T-helper 9 cell (primary cell): ENCODE results near the gene FAM177B.
"Not testable (repeated sequence)": the region's sequence is repeated elsewhere in the genome, so short reads cannot be mapped to it uniquely, and the experiment has no call there.

ENCODE experiments used
- DNase-seq: peaks from one replicate; pipeline ENCODE4 v3.0.0-alpha.2; 2020

Gene FAM177B

DNA sequence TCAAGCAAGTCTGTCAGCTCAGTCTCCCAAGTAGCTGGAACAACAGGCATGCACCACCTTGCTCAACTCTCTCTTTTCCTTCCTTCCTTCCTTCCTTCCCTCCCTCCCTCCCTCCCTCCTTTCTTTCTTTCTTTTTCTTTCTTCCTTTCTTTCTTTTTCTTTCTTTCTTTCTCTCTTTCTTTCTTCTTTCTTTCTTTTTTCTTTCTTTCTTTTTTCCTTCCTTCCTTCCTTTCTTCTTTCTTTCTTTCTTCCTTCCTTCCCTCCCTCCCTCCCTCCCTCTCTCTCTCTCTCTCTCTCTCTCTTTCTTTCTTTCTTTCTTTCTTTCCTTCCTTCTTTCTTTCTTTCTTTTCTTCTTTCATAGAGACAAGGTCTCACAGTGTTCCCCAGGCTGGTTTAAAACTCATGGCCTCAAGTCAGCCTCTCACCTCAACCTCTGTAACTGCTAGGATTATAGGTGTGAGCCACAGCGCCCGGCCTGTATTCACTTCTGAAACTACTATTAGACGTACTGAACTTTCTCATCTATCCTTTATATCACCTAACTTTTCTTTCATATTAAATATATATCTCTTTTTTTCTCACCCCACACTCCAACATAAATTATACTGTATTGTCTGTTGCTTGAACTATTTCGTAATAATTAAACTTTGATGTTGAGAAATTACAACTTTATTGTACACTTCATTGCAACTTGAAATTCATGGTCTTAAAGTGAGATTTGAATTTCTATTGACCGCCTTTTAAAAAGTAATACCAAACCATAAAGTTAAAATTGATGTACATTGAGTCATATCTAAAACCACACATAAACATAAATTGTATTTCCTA, 4.8 kb downstream of the FAM177B start:
- DNase-seq: not testable (repeated sequence)

DNA sequence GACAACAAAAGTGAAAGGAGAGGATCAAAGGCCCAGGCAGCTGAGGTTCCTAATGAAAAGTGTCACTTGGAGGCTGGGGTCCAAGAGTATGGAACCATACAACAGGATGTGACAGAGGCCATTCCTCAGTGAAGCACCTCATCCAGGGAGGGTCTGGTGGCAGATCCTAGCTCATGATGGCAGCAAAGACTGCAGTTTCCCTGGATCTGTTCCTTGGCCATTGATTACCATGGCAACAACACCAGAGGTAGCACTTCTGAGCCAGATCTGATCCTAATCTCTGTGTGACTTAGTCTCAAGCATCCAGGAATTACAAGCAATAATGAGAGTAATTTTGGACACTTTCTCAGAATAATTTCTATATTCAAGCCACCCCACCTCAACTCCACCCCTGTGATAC, 12.9 kb downstream of the FAM177B start:
- DNase-seq: no peak

DNA sequence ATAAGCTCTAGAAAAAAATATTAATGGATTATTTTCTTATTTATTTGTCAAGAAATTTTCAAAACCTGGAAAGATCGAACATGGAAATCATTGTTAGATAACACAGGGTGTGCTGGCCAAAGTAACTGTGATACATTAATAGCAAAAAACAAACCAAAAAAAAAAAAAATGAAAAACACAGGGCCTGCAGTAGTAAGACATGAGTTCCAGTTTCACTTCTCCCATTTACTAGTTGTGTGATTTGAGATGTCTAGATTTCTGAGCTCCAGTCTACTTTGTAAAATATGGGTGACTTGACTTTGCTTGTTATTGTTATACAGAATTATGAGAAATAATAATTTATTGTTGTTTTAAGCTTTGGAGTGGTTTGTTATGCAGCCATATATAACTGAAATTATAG, 13.6 kb downstream of the FAM177B start:
- DNase-seq: no peak

DNA sequence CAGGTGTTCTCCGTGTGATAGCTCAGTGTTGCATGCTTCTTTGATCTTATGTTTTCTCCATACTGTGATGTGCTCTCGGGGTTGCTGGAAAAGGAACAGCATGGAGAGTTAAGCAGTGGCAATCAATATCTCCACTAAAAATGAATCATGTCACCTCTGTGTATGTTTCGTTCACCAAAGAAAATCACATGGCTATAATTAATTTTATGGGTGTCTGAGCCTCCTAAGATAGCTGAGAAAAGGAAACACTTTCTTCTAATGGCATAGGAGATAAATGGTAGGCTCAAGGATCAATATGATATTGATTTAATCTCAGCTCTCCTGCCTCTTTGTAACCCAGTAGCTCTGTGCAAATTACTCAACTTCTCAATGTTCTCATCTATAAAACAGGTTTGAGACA, 14.3 kb downstream of the FAM177B start:
- DNase-seq: no peak

DNA sequence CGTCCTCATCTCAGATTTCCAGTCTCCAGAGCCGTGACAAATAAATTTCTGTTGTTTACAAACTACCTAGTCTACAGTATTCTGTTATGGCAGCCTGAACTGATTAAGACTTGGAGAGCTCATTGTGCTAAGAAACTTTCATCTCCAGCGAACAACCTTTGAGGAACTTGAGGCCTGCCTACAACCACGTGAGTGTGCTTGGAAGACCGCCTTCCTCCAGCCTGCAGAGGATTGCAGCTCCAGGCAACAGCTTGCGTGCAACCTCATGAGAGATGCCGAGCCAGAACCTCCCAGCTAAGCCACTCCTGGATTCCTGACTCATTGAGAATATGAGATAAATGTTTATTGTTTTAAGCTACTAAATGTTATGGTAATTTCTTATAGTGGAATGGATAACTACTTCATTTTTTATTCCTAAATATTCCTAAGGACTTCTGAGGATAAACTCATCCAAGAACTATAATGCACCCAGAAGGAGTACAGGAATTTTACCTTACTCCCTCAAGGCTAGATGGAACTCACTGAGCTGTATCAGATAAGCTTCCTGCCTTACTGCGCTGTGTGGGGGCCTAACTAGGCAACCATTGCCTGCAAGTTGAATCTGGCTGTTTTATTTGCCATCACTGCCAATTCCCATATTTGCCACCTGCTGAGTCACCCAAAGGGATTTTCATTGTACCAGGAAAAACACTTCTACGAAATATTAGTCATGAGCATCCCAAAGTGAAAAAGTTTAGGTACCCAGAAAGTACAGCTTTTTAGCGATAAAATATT, 17.6 kb downstream of the FAM177B start:
- DNase-seq: no peak

DNA sequence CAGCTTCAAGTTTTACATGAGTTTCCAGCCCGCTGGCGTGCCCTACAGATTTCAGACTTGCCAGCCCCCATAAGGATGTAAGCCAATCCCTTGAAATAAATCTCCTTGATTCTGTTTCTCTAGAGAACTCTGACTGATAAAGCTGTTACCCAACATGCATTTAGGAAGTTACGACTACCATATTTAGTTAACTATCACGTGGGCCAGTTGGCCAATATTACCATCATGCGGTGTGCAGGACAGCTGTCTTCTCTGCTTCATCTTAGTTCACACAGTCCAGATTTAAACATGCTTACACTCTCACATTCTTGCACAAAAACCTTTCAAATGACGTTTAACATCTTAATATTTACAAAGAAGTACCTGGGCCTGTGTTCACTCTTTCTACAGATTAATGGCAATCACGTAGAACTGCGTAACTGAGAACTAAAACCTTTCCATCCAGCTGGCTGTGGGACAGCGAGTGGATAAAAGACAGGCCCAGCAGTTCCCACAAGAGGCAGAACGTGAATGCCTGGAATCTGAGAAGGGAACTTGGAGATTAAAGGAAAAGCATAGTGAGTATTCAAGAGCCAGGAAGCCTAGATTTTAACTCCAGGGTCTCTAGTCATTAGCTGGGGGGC, 20.8 kb downstream of the FAM177B start:
- DNase-seq: no peak

DNA sequence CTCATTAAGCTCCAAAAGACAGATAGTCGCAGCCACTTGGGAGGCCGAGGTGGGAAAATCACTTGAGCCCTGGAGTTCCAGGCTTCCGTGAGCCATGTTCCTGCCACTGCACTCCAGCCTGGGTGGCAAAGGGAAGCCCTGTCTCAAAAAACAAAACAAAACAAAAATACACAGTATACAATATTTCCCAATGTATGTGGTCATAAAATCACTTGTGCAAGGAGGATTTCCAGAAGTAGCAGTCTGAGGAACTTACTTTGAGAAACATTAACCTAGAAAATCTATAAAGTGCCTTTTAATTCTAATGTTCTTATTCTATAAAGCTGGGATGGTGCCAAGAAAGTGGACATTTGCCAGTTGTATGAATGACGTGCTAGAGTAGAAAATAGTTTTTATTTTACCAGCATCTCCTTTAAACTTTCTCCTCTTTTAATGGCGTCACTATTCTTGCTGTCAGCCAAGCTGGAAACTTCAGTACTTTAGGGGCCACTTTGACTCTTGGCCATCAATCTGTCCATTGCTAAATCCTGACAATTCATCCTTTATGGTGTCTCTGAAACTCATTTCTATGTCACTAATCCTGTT, 22.5 kb downstream of the FAM177B start:
- no peak for DNase-seq

DNA sequence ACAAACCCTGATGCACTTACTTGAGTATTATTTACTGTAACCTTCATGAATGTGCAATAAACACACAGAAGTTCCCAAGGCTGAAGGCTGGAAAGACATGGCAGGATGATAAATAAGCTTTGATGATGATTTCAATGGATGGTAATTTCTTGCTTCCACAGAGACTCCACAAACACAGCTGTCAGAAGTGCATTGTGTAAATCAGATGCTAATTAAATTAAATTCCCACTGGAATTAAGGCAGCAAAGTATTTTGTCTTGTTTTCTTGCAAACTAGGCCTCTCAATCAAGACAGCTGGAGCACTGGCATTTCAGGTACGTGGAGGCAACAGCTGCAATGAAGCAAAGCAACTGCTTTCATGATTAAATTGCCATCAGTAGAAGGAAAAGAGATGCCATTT, 24.1 kb downstream of the FAM177B start:
- no peak for DNase-seq

DNA sequence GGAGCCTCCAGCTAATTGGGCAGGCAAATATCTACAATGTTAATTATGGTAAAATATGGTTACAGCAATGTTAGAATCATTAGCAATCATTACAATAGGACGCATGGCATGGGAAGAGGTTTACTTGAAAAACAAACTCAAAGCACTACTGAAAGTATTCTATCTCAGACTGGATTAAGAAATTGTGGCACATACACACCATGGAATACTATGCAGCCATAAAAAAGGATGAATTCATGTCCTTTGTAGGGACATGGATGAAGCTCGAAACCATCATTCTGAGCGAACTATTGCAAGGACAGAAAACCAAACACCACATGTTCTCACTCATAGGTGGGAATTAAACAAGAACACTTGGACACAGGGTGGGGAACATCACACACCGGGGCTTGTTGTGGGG, 25.2 kb downstream of the FAM177B start:
- DNase-seq: not testable (repeated sequence)

DNA sequence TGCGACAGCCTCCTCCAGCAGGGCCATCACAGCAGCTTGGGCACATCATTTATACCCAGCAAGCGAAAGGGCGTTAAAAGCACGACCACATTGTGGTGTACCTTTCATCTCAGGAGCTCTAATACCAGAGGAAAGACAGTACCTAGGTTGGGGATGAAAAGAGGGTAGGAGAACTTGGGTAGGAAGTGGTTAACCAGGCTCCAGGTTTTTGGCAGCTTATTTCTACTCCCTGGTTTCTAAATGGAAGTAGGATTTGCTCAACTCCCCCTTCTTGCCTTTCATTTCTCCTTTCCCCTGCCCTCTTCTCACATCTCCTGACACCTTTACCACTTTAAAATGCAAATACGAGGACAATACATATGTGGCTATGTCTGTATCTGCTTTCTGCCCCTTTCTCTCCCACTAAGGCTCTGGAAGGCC, 30.2 kb downstream of the FAM177B start:
- no peak for DNase-seq

DNA sequence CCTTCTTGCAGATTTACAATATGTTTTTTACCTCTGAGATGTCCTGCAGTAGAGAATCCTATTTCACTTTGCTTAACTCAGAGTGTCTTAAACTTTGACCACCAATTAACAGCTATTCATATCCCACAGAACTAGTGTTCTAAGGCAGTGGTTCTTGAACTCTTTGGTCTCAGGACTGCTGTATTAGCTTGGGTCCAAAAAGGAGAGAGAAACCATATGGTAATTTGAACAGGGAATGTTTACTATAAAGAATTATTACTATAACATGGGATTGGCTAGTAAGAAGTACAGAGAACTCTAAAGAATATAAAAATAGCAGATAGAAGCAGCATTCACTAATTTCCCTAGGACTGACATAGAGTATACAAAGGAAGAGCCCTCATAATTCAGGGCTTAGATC, 31.6 kb downstream of the FAM177B start:
- DNase-seq: no peak

DNA sequence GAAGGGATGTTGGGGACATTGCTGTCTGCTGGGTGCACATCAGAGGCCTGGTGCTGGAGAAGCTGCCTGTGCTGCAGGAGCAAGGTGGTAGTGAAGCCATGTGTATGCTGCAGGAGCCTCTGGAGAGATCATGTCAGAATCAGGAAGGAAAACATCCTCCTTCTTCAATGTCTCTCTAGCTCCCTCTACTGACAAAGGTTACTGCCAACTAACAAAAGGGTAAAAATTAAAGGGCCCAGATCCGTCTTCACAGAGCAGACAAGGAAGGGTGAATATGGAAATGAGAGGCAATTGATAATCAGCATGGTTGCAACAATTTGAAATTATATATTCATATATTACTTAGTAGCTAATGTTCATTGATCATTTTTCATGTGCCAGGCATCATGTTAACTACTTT, 32.2 kb downstream of the FAM177B start:
- no peak for DNase-seq

DNA sequence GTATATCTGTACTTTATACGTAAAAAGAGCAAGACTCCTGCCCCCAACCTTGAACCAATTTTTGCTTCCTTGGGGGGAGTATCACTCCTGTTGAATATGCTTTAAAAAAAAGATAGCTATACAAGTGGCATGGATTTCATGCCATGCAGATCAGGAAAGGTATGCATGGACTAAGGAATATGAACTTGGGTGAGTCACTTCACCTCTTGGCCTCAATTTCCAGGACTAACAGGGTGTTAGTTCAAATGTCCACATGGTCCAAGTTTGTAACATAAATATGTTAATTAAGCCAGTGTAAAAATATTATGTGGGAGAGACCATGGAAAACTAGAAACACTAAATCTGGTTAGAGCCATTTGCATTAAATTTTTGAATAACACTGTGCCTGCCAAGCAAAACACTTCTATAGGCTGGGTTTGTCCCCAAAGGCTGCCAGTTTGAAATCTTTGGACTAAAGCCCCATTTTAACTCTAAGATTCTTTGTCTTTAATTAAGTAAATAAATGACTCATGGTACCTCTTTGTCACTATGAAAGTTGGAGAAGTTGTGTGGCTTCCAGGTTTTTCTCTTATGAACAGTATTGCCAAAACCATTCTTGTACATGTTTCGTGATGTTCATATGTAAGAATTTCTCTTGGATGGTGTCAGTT, 33.1 kb downstream of the FAM177B start:
- DNase-seq: no peak

DNA sequence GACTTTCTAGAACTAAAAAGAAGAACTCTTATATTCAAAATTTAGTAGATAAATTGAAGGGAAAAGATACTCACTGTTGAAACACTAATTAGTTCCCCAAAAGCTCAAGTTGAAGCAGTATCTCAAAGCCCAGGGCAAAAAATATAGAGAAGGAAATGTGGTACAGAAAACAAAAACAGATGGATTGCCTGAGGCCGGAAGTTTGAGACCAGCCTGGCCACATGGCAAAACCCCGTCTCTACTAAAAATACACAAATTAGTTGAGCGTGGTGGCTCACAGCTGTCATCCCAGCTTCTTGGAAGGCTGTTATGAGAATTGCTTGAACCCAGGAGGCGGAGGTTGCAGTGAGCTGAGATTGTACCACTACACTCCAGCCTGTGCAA, 36.0 kb downstream of the FAM177B start:
- DNase-seq: no peak

DNA sequence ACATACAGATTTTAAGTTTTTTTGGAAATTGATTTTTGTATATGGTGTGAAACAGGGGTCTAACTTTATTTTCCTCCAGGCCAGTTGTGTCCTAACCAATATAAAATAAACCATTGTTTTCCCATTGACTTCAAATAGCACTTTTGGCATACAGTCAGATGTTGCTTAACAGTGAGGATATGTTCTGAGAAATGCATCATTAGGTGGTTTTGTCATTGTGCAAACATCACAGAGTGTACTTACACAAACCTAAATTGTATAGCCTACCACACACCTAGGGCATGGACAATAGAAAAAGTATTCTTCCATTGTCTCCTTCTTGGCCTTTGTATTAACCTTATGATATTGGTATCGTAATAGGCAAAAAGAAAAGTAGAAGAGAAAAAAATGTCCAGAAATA, 40.5 kb downstream of the FAM177B start:
- no peak for DNase-seq

DNA sequence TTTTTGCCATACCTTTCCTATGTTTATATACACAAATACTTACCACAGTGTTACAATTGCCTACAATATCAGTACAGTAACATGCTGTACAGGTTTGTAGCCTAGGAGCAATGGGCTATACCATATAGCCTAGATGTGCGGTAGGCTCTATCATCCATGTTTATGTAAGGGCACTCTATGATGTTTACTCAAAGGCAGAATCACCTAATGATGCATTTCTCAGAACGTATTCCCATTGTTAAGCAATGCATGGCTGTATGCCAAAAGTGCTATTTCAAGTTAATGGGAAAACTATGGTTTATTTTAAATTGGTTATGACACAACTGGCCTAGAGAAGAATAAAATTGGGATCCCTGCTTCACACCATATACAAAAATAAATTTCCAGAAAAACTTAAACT, 41.0 kb downstream of the FAM177B start:
- no peak for DNase-seq

DNA sequence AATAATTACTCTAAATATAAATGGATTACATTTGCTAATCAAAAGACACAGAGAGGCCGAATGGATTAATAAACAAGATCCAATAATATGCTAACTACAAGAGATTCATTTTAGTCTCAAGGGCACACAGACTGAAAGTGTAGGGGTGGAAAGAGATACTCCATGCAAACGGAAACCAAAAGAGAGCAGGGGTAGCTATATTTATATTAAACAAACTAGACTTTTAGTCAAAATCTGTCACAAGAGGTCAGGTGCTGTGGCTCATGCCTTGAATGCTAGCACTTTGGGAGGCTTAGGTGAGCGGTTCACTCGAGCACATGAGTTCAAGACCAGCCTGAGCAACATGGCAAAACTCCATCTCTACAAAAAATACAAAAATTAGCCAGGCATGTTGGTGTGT, 44.2 kb downstream of the FAM177B start:
- no peak for DNase-seq

DNA sequence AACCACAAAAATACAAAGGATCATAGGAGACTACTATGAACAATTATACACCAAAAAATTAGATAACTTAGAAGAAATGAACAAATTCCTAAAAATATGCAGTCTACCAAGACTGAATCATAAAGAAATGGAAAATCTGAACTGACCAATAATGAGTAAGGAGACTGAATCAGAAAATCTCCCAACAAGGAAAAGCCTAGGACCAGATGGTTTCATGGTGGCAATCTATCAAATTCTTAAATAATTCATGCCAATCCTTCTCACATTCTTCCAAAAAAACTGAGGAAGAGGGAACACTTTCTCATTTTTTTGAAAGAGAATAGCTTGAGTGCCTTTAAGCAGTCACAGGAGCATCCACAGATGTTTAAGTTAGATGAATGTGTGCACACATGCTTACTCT, 46.0 kb downstream of the FAM177B start:
- DNase-seq: no peak

DNA sequence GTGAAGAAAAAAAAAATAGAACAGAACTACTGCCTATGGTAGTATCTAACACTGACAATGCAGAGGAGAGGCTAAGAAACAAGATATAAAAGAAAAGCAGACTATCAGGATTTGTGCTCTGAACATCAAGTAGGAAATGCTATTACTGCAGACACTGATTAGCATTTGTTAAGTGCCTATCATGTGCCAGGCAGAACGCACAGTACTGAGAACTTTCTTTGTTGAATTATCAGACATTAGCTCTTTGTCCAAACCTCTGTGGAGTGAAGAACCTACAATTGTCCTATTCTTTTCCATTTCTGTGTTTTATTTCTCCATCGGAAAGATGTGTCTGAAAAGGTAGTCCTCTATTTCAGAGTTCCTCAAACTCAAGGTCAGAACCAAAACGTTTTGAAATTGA, 47.4 kb downstream of the FAM177B start:
- DNase-seq: no peak

DNA sequence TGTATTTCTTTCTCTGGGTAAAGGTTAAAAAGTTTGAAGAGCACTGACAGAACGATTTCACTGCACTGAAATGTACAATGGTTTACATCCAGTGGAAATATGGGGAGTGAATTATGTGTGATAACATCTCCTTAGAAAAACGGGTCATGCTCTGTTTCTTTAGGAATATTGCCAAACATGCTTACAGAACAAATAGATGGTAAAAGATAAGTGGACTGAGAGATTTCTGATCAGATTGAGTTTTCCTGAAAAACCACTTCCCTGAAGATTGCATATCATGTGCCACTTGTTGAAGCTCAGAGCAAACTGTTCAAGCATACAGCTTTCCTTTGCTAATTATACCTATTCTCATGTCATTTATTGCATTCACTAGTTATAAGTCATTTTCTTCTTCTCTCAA, 47.9 kb downstream of the FAM177B start:
- DNase-seq: no peak

DNA sequence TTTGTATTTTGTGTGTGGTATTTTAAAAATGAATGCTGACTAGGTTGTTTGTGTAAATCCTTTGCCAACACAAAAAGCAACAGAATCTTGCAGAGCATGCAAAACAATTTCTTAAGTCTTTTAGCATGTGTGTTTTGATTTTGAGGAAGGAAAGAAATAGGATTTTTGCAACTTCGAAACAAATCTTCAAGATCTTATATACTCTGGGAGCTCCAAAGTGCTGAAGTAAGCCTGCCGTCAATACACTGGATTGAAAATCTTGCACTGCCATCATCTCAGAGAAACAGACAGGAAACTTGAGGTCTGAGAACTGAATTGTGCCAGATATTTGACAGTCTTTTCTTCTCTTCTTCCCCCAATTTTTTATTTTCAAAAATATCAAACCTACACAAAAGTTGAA, 48.5 kb downstream of the FAM177B start:
- DNase-seq: no peak

DNA sequence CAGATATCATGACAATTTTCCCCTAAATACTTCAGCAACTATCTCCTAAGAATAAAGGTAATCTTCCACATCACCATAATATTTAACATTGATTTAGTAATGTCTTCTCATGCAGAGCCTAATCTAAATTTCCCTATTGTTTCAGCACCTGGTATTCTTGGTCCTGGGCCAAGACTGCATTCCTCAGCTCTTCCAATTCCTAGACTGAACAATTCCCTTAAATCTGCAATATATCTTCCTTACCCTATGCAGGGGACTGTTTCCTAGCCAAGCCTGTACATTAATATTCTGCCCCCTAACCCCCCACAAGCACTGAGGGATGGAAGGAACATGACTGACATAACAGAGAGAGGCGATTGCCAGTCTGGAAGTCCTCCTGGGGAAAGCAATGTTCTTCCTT, 49.1 kb downstream of the FAM177B start:
- DNase-seq: no peak

DNA sequence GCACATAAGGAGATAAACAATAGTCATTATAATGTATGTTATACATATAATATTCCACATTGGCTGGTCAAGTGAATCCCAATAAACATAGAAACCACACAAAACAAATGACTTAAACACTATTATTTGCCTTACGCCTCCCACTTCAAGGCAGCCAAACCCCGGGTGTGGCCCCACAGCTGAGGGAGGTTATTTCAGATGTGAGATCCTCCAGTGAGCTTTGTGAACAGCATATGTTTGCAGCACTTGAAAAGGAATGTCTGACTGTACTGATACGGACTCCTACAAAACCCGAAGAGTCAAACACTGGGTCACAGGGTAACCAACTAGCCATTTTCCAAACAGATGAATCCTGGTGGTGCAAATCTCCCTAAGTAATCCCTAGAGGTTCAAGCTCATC, 50.7 kb downstream of the FAM177B start:
- DNase-seq: no peak
